Measurements from ENCODE around the gene USH1G.
A peak's percentile ranks its signal among the peaks of the same experiment; 100 is the strongest.
"Not testable (repeated sequence)": the region's sequence is repeated elsewhere in the genome, so short reads cannot be mapped to it uniquely, and the experiment has no call there.

USH1G gene

DNA sequence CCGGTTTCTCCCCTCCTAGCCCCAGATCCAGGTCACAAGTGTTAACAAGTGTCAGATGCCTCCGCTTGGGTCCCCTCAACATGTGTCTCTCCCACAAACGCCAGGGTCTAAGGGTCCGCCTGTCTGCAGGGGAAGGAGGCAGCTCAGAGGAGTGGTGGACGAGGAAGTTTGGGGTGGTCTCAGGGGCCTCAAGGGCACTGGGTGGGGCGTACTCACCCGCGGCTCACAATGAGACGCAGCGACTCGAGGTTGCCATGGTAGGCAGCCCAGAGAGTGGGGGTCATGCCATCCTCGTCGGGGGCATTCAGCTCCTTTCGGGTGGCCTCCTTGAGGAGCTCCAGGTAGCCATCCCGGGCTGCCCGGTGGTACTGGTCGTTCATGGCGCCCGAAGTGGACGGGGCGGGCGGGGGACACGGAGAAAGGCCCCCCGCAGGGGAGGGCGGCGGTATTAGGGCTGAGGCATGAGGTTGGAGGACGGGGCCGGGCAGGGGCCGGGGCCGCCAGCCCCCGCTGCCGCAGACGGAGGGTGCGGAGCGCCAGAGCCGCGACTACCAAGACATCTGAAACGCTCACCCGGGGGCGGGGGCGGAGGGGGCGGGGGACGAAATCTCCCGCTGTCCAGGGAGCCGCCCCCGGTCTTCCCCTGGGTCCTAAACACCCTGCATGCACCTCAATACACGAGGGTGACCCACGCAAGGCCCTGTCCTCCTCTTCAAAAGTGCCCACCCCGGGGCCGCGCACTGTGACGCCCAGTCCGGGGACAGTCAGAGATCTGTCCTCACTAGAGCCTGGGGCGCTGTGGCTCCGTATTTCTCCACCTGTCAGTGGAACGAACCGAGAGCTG is at the start of gene USH1G:
Gene USH1G, minus strand, starts transcription at position 562 of the 844 bp plus-strand sequence. Its CDS starts 182 bp downstream, at position 380.
- H3K4me1 ChIP-seq (ENCODE audit: insufficient read depth, low read length): peaks cover 6% of the 10 kb centered on the region; the same call in 1 of the 2 replicates
- H3K9ac ChIP-seq (ENCODE audit: low read depth, low read length): peak within 1 kb of the TSS; percentile 48; the same call in 1 of the 2 replicates
- no peaks in the 10 kb centered on the region for H3K9me3 ChIP-seq (ENCODE audit: control insufficient read depth, insufficient read depth, low read length)
- H3K36me3 ChIP-seq (ENCODE audit: insufficient read depth, low read length): no peaks in the 10 kb centered on the region

DNA sequence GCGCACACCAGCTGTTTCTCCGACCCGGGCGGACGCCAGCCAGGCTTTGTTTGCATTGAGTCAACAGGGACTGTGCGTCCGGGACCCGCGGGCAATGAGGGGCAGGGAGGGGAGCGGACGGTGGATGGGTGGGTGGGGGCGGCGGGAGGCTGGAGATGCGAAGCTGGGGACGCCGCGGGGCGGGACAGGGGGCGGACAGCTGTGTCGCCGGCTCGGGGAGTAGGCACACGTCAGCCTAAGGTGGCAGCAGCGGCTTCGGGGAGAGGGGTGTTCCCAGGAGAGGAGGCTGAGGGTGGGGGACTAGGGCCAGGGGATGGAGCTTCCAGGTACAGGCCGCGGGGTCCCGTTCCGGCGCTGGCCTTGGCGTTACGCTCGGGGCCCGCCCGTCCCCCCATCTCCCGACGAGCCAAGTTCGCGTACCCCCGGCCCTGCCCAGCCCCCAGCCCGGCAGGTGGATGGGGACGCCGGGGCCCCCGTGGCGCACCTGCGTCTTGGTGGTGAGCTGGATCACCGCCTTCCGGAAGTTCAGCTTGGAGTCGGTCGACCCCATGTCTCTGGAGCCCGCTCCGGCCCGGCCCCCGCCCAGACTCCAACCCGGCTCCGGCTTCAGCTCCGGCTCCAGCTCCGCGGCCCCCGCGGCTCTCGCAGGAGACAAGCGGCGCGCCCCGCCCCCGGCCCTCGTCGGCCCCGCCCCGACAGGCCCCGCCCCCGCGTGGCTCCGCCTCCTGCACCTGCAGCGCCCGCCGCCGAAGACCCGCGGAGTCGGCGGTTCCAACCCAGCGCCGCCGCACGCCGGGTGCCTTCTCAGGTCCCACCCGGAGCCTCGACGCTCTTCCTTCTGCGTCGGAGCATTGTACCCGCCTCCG is 49.3 kb upstream of the USH1G start, which contains the start of gene HID1:
Gene HID1, minus strand, starts transcription at position 653 of the 866 bp plus-strand sequence. Its CDS starts 103 bp downstream, at position 550.
- Histone ChIP-seq H3K36me3 (ENCODE audit: insufficient read depth, low read length) (no peaks in the 10 kb centered on the region), H3K4me1 (ENCODE audit: insufficient read depth, low read length) (0 out of 2 replicates have a peak, but pooled peaks cover 4% of the 10 kb centered on the region), H3K9me3 (ENCODE audit: control insufficient read depth, insufficient read depth, low read length) (no peaks in the 10 kb centered on the region), H3K9ac (ENCODE audit: low read depth, low read length) (peak within 1 kb of the TSS; percentile 74)

DNA sequence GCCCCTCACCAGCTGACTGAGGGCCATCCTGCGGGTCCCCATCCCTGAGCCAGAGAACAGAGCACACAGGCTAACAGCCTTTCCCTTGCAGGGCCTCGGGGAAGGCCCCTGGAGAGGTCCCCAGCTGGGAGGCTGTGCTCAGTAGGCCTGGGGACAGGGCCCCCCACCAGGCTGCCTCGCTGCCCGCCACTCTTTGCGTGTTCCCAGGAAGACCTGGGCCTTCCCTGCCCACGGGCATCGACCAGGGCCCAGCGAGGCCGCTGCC is 48.7 kb upstream of the USH1G start:
- no peaks in the 10 kb centered on the region for H3K9me3 ChIP-seq (ENCODE audit: control insufficient read depth, insufficient read depth, low read length)
- no peaks in the 10 kb centered on the region for H3K36me3 ChIP-seq (ENCODE audit: insufficient read depth, low read length)
- 0 out of 2 replicates have a peak, but pooled peaks cover 4% of the 10 kb centered on the region for H3K4me1 ChIP-seq (ENCODE audit: insufficient read depth, low read length)
- peak overlapping the region; percentile 74; the same call in 1 of the 2 replicates for H3K9ac ChIP-seq (ENCODE audit: low read depth, low read length)

DNA sequence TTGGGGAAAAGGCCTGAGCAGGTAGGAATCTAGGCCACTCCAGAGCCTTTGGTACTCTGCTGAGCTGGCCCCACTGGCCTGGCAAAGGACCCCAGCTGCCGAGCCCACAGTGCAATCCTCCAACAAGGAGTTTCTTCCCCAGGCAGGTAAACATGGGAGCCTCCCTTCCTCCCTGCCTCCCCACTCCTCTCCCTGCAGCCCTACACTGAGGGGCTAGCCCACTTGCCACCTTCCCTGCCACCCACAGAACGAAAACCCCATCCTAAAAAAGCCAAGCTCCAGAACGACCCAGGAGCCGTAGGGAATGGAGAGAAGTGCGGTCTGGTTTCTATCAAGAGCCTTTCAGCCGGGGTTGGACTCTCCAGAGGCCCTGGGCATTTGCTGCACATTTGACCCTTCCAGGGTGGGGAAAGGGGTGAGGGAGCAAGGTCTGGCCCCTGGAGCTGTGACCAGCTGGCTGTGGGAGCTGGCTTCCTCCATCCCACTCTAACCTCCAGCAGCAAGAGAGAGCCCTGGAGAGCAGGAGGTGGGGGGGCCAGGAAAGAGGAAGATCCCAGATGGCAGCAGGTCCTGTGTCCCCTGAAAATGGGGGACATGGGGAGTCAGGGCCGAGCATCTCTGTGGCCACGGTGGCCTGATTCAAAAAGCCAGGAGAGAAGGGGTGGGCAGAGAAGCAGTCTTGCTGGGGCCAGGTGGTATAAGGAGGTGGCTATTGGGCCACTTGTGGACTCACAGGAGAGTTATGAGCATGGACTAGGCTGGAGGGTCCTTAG is 48.2 kb upstream of the USH1G start:
- Histone ChIP-seq H3K9me3 (ENCODE audit: control insufficient read depth, insufficient read depth, low read length) (no peaks in the 10 kb centered on the region), H3K36me3 (ENCODE audit: insufficient read depth, low read length) (no peaks in the 10 kb centered on the region), H3K9ac (ENCODE audit: low read depth, low read length) (peak overlapping the region; percentile 74; the same call in 1 of the 2 replicates), H3K4me1 (ENCODE audit: insufficient read depth, low read length) (0 out of 2 replicates have a peak, but pooled peaks cover 4% of the 10 kb centered on the region)

DNA sequence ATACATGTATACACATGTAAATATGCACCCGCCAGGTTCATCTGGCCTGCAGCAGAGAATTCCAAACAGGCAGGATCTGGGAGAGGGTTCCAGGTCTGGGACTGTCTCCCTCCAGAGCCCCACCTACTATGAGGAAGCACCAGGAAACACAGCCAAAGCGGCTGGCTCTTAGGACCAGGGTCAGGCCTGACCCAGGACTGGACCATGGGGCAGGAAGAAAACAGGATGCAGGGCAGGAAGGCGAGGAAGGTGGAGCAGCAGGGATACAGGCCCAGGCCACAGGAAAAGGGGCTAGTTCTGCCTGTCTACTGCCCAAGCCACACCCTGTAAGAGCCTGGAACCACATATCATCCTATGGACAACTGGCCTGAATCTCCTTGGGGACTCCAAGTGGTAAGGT is 47.3 kb upstream of the USH1G start:
- Histone ChIP-seq H3K36me3 (ENCODE audit: insufficient read depth, low read length) (no peaks in the 10 kb centered on the region), H3K9me3 (ENCODE audit: control insufficient read depth, insufficient read depth, low read length) (no peaks in the 10 kb centered on the region), H3K9ac (ENCODE audit: low read depth, low read length) (no peak overlapping the region)

DNA sequence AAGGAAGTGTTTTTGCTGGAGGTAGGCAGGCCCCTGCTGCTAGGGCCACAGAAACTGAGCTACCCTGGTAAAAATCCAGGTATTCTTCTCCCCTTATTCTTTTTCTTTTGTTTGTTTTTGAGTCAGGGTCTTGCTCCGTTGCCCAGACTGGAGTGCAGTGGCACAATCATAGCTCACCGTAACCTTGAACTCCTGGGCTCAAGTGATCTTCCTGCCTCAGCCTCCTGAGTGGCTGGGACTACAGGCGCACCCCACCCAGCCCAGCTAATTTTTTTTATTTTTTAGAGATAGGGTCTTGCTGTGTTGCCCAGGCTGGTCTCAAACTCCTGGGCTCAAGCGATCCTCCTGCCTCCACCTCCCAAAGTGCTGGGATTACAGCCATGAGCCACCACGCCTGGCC is 46.4 kb upstream of the USH1G start:
- not testable (repeated sequence) for H3K9ac ChIP-seq (ENCODE audit: low read depth, low read length); H3K9me3 ChIP-seq (ENCODE audit: control insufficient read depth, insufficient read depth, low read length); H3K4me1 ChIP-seq (ENCODE audit: insufficient read depth, low read length); H3K36me3 ChIP-seq (ENCODE audit: insufficient read depth, low read length)

More for the DNA sequence above, 47.3 kb upstream of the USH1G start:
- 0 out of 2 replicates have a peak, but pooled peaks cover 4% of the 10 kb centered on the region for H3K4me1 ChIP-seq (ENCODE audit: insufficient read depth, low read length)

DNA sequence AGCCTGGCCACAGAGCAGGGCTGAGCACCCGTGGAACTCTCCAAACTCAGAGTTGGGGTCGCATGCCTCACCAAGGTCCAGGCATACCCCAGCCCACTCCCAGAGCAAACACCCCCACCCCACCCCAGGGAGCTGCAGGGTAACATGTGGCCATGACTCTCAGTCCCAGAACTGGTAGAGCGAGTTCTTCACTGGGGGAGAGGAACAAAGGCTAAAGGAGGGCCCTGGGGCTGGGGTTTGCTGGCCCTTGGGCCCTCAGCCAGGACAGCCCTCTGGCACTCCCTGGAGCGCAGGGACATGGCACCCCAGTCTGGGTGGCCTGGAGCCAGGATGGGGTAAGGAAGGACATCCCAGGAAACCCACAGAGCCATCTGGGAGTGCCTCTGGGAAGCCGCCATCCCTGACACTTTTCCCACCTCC is 45.3 kb upstream of the USH1G start:
- Histone ChIP-seq H3K36me3 (ENCODE audit: insufficient read depth, low read length) (no peaks in the 10 kb centered on the region), H3K4me1 (ENCODE audit: insufficient read depth, low read length) (0 out of 2 replicates have a peak, but pooled peaks cover 4% of the 10 kb centered on the region), H3K9ac (ENCODE audit: low read depth, low read length) (no peak overlapping the region), H3K9me3 (ENCODE audit: control insufficient read depth, insufficient read depth, low read length) (no peaks in the 10 kb centered on the region)

DNA sequence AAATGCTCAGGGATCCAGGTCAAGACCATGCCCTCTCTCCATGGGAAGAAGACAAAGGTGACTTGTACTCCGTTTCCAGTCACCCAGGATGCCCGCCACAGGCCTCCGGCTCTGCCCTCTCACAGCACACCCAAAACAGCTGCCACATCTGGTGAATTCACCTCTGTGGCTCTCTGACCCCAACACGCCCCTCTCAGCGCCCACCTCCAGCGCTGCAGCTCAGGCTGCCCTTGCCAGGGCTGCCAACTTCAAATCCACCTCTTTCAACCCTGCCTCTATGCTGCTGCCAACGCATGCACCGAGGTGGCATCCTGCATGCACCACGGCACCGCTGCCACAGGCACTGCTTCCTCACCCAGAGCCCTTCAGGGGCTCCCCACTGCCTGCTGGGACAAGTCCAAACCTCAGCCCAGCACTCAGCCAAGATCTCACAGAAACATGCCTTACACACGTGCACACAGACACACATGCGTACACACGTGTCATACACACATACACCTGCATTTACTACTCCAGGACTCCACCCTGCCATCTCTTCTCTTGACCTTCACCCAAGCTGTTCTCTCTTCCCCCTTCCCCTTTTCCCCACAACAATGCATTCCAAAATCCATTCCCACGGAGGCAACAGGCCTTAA is 42.0 kb upstream of the USH1G start:
- Histone ChIP-seq H3K9ac (ENCODE audit: low read depth, low read length) (no peak overlapping the region), H3K9me3 (ENCODE audit: control insufficient read depth, insufficient read depth, low read length) (no peaks in the 10 kb centered on the region), H3K4me1 (ENCODE audit: insufficient read depth, low read length) (0 out of 2 replicates have a peak, but pooled peaks cover 4% of the 10 kb centered on the region), H3K36me3 (ENCODE audit: insufficient read depth, low read length) (no peaks in the 10 kb centered on the region)

DNA sequence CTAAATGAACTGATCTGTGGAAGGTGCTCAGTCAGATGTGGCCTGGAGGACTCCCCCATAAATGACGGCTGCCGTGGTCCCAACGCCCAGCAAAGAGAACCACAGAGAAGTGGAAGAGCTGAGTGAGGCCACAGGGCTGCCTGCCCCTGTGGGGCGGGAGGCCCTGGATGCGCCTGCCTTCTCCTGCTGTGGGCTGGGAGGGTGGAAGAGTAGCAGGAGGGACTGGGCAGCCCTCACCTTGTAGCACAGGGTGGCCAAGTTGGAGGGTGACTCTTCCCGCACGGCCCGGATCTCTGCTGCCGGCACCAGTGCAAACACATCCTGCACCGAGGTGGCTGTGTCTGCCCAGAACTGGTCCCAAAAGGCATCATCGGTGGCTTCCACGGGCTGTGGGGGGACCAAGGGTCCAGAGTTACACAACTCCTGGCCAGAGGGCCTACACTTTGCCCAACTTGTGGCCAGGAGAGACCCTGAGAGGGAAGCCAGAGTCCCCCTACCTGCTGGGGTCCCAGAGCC is 41.2 kb upstream of the USH1G start:
- Histone ChIP-seq H3K4me1 (ENCODE audit: insufficient read depth, low read length) (0 out of 2 replicates have a peak, but pooled peaks cover 4% of the 10 kb centered on the region), H3K9me3 (ENCODE audit: control insufficient read depth, insufficient read depth, low read length) (no peaks in the 10 kb centered on the region), H3K9ac (ENCODE audit: low read depth, low read length) (no peak overlapping the region), H3K36me3 (ENCODE audit: insufficient read depth, low read length) (no peaks in the 10 kb centered on the region)

DNA sequence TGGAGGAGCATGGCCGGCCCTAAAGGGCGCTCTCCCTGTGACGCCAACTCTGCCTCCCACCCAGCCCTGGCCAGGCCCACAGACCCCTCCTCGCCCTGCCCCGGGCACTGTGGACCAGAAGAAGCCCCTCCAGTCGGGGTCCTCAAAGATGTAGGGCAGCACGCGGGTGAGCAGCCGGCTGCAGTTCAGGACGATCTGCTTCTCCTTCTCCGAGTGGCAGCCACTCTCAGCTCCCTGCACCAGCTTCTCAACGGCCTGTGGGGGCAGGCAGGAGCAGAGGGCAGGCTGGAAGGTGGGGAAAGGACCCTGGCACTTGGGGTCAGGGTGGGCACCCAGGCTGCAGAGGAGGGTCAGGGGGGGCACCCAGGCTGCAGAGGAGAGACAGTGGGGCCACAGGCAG is 40.6 kb upstream of the USH1G start:
- Histone ChIP-seq H3K4me1 (ENCODE audit: insufficient read depth, low read length) (0 out of 2 replicates have a peak, but pooled peaks cover 3% of the 10 kb centered on the region), H3K36me3 (ENCODE audit: insufficient read depth, low read length) (no peaks in the 10 kb centered on the region), H3K9ac (ENCODE audit: low read depth, low read length) (no peak overlapping the region), H3K9me3 (ENCODE audit: control insufficient read depth, insufficient read depth, low read length) (no peaks in the 10 kb centered on the region)

DNA sequence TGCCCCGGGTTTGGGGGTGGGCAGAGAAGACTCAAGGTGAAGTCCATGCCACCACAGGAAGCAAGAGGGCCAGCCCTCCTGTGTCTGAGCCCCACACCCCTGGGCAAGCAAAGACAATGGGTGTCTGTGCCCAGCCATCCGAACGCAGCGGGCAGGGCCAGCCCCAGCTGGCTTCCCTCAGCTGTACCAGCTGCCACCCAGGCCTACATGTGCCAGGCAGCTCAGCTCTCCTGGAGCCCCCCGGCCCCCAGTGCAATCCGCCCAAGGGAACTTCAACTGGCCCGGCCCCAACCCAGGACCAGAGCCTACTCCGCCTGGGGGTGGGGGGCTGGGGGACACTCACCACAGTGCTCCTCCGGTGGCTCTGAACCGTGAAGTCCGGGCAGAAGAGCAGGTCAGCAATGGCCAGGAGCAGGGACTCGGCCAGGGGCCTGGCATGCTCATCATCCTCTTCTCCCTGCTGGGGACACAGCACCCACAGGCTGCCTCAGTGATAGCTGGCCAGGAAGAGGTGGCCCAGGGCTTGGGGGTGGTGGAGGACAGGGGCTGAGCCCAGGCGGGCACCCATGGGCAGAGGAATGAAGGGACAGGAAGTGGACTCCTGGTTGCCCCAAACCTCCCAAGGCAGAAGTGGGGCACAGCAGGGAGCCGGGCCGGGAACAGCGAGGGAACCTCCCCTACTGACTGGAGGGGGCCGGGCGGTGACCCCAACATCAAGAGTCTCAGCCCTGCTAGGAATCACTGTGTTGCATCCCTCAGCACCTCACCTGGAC is 39.8 kb upstream of the USH1G start:
- H3K9me3 ChIP-seq (ENCODE audit: control insufficient read depth, insufficient read depth, low read length): no peaks in the 10 kb centered on the region
- no peaks in the 10 kb centered on the region for H3K4me1 ChIP-seq (ENCODE audit: insufficient read depth, low read length)
- no peaks in the 10 kb centered on the region for H3K36me3 ChIP-seq (ENCODE audit: insufficient read depth, low read length)
- no peak overlapping the region for H3K9ac ChIP-seq (ENCODE audit: low read depth, low read length)

DNA sequence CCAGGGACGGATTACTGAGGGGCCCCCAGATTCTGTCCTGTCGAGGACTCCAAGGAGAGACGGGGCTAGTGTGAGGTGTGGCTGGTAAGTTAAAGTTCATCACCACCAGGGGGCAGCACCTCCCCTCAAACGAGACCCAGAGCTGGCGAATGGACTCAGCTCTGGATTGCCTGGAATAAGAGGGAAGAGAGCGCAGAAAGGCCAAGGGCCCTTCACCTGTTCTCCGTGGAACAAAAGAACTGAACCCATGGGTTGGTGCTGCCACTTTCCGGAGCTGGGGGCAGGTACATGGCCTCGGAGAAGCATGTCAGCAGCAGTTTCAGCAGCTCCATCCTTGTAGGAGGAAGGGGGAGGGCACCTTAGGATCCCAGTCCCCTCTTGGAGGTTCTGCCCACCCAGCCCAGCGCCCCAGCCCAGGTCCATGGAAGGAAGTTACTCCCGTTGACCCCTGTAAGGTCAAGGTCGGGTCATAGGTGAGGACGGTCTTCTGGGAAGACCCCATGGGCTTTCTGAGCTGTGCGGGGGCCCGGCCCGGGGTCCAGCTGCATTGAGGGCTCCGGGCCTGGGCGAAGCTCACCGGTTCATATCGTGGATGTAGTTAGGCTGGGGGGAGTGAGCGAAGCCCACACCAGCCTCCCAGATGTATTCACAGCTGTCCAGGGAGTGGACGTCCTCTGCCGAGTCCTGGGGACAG is 38.7 kb upstream of the USH1G start:
- H3K36me3 ChIP-seq (ENCODE audit: insufficient read depth, low read length): no peaks in the 10 kb centered on the region
- H3K9me3 ChIP-seq (ENCODE audit: control insufficient read depth, insufficient read depth, low read length): no peaks in the 10 kb centered on the region
- no peaks in the 10 kb centered on the region for H3K4me1 ChIP-seq (ENCODE audit: insufficient read depth, low read length)
- H3K9ac ChIP-seq (ENCODE audit: low read depth, low read length): no peak overlapping the region

All from ES-I3 (cell line).